ENCODE data around the gene NPAS4.

NPAS4 gene

DNA sequence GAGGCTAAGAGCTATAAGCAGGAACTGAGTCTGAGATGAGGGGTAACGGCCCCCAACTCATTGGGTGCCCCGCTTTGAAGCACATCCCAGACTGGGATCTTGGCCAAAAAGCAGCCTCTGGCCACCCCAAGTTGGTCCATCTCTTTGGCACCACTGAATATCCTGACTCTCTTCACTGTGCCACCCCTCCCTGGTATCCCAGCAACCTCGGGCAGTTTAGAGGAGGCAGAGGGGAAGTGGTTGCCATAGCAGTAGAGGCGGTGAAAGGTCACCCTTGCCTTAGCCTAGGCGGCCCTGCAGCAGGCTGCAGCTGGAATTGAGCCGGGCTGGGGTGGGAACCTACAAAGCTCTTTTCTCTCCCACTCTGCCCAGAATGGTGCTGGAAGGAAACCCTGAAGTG, 46.9 kb downstream of the NPAS4 start:
- 81 to 87% methylated on average over 4 to 5 of the region's 6 CpGs for WGBS, 2 experiments (ENCODE audit: insufficient coverage in 2 of 2)
- Histone ChIP-seq H3K36me3 (ENCODE audit: control insufficient read depth, insufficient read depth, low read length) (peaks cover 9% of the 10 kb centered on the region), H3K4me1 (ENCODE audit: control insufficient read depth, insufficient read depth, low read length, poor library complexity, severe bottlenecking) (peaks cover 8% of the 10 kb centered on the region), H3K9me3 (ENCODE audit: control insufficient read depth, low read length) (peaks cover 4% of the 10 kb centered on the region), H3K4me3 (ENCODE audit: extremely low read depth, insufficient read depth, low read length, poor library complexity, severe bottlenecking) (peak overlapping the region; percentile 59), H3K27ac (ENCODE audit: low read depth, low read length, severe bottlenecking) (no peak overlapping the region)

DNA sequence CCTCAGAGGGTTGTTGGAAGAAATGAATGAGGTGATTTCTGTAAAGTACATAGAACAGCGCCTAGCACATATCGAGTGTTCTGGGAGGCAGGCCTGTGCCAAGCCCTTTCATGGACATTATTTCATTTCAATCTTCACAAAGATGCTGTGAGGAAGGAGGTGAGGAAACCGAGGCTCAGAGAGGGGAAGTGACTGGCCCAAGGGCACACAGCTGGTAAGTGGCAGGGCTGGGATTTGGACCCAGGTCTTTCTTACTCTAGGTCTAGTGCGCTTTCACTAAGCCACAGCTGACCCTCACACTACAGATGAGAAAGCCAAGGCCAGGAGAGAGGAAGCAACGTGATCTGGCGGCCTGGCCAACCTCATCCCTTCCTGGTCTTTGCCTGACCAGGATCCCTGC, 47.9 kb downstream of the NPAS4 start:
- 100% methylated on average over 2 to 4 of the region's 6 CpGs for WGBS, 2 experiments (ENCODE audit: insufficient coverage in 2 of 2)

DNA sequence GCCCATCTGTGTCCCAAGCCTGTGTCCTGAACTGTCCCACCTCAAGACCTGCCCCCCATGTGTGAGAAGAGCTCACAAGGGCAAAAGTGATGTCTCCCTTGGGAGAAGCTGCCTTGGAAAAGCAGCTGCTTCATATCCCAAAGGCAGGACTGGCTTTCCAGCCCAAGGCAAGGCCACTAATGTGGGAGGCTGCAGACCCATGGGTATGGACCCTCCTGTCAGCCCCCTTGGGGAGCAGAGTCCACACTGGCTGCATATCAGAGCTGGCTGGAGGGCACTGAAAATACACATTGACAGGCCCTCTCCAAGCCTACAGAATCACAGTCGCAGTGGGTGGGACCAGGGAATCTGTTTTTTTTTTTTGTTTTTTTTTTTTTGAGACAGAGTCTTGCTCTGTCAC, 48.6 kb downstream of the NPAS4 start:
- WGBS, 2 experiments (ENCODE audit: insufficient coverage in 2 of 2) = no CpG with 5 or more reads among the region's 1 CpG
- no peak overlapping the region for H3K4me3 ChIP-seq (ENCODE audit: extremely low read depth, insufficient read depth, low read length, poor library complexity, severe bottlenecking)
- peaks cover 15% of the 10 kb centered on the region for H3K36me3 ChIP-seq (ENCODE audit: control insufficient read depth, insufficient read depth, low read length)
- no peak overlapping the region for H3K27ac ChIP-seq (ENCODE audit: low read depth, low read length, severe bottlenecking)
- peaks cover 8% of the 10 kb centered on the region for H3K4me1 ChIP-seq (ENCODE audit: control insufficient read depth, insufficient read depth, low read length, poor library complexity, severe bottlenecking)
- no peaks in the 10 kb centered on the region for H3K9me3 ChIP-seq (ENCODE audit: control insufficient read depth, low read length)

More for the DNA sequence above, 47.9 kb downstream of the NPAS4 start:
- Histone ChIP-seq H3K36me3 (ENCODE audit: control insufficient read depth, insufficient read depth, low read length) (peaks cover 12% of the 10 kb centered on the region), H3K4me1 (ENCODE audit: control insufficient read depth, insufficient read depth, low read length, poor library complexity, severe bottlenecking) (peaks cover 8% of the 10 kb centered on the region), H3K9me3 (ENCODE audit: control insufficient read depth, low read length) (no peaks in the 10 kb centered on the region), H3K4me3 (ENCODE audit: extremely low read depth, insufficient read depth, low read length, poor library complexity, severe bottlenecking) (no peak overlapping the region), H3K27ac (ENCODE audit: low read depth, low read length, severe bottlenecking) (no peak overlapping the region)

DNA sequence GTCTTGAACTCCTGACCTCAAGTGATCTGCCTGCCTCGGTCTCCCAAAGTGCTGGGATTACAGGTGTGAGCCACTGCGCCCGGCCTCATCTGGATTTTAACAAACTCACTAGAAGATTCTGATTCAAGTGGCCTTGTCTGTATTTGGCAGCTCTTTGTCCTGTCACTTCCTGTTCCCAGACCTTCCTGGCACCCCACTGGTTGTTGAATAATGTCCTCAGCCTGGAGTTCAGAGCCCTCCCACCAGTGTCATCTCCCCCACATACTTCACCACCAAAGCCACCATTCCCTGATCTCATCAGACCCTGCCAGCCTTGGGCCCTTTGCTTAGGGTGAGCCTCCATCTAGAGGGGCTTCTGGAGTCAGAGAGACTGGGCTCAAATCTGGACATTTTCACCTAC, 49.2 kb downstream of the NPAS4 start:
- WGBS, 2 experiments (ENCODE audit: insufficient coverage in 2 of 2) = 82 to 84% methylated on average over 3 of the region's 3 CpGs
- no peak overlapping the region for H3K4me3 ChIP-seq (ENCODE audit: extremely low read depth, insufficient read depth, low read length, poor library complexity, severe bottlenecking)
- H3K4me1 ChIP-seq (ENCODE audit: control insufficient read depth, insufficient read depth, low read length, poor library complexity, severe bottlenecking) = peaks cover 8% of the 10 kb centered on the region
- H3K9me3 ChIP-seq (ENCODE audit: control insufficient read depth, low read length) = no peaks in the 10 kb centered on the region
- peaks cover 16% of the 10 kb centered on the region for H3K36me3 ChIP-seq (ENCODE audit: control insufficient read depth, insufficient read depth, low read length)
- no peak overlapping the region for H3K27ac ChIP-seq (ENCODE audit: low read depth, low read length, severe bottlenecking)

DNA sequence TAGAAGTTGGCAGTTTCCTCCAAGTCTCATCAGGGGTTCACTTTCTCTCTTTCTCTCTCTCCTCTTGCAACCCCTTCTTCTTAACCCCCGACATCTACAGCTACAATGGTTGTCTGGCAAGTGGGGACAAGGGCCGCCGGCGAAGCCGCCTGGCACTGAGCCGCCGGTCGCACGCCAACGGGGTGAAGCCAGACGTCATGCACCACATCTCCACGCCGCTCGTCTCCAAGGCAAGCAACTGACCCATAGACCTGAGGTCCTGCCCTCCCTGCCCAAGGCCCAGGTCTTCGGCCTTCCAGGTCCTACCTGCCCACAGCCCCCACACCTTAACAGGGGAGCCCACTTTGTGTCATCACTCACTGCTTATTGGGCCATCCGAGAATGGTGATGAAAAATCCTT, 50.3 kb downstream of the NPAS4 start:
- no peak overlapping the region for H3K4me3 ChIP-seq (ENCODE audit: extremely low read depth, insufficient read depth, low read length, poor library complexity, severe bottlenecking)
- H3K36me3 ChIP-seq (ENCODE audit: control insufficient read depth, insufficient read depth, low read length) = peaks cover 20% of the 10 kb centered on the region
- 94% methylated on average over 16 of the region's 16 CpGs for WGBS, 2 experiments (ENCODE audit: insufficient coverage in 2 of 2)
- H3K27ac ChIP-seq (ENCODE audit: low read depth, low read length, severe bottlenecking) = no peak overlapping the region
- peaks cover 8% of the 10 kb centered on the region for H3K4me1 ChIP-seq (ENCODE audit: control insufficient read depth, insufficient read depth, low read length, poor library complexity, severe bottlenecking)
- H3K9me3 ChIP-seq (ENCODE audit: control insufficient read depth, low read length) = no peaks in the 10 kb centered on the region

DNA sequence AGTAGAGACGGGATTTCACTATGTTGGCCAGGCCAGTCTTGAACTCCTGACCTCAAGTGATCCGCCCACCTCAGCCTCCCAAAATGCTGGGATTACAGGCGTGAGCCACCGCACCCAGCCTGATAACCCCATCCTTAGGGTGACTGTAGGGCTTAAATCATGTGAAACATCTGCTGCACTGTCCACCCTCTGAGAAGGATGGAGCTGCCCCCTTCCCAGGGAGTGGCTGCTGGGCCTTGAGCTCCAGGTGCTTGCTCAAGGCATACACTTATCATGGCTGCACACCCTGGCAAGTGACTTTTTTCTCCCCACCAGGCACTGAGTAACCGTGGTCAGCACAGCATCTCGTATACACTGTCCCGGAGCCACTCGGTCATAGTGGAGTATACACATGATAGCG, 51.2 kb downstream of the NPAS4 start:
- Histone ChIP-seq H3K4me1 (ENCODE audit: control insufficient read depth, insufficient read depth, low read length, poor library complexity, severe bottlenecking) (peaks cover 8% of the 10 kb centered on the region), H3K27ac (ENCODE audit: low read depth, low read length, severe bottlenecking) (no peak overlapping the region), H3K36me3 (ENCODE audit: control insufficient read depth, insufficient read depth, low read length) (peaks cover 23% of the 10 kb centered on the region), H3K4me3 (ENCODE audit: extremely low read depth, insufficient read depth, low read length, poor library complexity, severe bottlenecking) (no peak overlapping the region), H3K9me3 (ENCODE audit: control insufficient read depth, low read length) (no peaks in the 10 kb centered on the region)
- 96 to 100% methylated on average over 6 to 8 of the region's 9 CpGs for WGBS, 2 experiments (ENCODE audit: insufficient coverage in 2 of 2)

DNA sequence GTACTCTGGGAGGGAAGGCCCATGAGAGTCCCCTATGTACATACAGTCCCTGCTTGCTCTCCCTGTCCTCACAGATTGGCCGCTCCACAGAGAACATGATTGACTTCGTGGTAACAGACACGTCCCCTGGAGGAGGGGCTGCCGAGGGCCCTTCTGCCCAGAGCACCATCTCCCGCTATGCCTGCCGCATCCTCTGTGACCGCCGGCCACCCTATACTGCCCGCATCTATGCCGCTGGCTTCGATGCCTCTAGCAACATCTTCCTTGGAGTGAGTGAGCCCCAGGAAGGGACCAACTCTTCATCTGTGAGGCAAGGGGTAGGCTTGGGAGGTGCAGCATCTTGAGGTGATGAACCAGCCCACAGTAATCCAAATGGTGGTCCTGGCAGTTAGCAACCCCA, 52.3 kb downstream of the NPAS4 start:
- Histone ChIP-seq H3K4me1 (ENCODE audit: control insufficient read depth, insufficient read depth, low read length, poor library complexity, severe bottlenecking) (no peaks in the 10 kb centered on the region), H3K27ac (ENCODE audit: low read depth, low read length, severe bottlenecking) (no peak overlapping the region), H3K36me3 (ENCODE audit: control insufficient read depth, insufficient read depth, low read length) (peaks cover 23% of the 10 kb centered on the region), H3K4me3 (ENCODE audit: extremely low read depth, insufficient read depth, low read length, poor library complexity, severe bottlenecking) (no peak overlapping the region), H3K9me3 (ENCODE audit: control insufficient read depth, low read length) (no peaks in the 10 kb centered on the region)
- 89 to 94% methylated on average over 11 of the region's 11 CpGs for WGBS, 2 experiments (ENCODE audit: insufficient coverage in 2 of 2)

DNA sequence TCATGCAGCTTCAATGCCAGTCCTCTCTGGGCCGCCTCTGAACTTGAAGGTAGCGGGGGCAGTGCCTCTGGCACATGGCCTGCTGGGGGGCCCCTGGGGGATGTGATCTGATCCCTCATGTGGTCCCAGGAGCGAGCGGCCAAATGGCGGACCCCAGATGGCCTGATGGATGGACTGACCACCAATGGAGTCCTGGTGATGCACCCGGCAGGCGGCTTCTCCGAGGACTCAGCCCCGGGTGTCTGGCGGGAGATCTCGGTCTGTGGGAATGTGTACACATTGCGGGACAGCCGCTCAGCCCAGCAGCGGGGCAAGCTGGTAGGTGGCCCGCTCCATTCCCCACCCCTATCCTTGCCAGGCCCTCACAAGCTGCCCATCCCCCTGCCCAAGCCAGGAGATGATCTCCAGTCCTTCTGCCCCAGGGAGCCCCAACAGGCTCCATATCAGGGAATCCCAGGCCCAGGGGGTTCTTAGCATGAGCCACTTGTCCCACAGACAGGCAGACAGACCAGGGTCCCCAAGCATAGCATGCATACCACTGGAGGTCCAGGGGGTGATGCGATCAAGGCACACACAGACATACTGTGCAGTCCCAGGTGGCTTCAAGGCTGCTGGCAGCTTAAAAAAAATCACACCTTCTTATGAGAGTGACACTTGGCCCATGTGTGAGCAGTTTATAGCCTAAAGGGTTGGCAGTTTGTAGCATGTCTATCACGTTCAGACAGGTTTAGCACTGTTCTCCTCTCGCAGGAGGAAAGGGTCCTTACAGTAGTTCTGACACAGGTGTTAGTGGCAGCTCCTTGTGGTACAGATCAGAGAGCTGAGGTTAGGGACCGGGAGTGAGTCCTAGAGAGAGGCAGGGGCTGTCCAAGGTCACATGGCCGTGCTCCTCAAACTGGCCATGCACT, 53.0 kb downstream of the NPAS4 start:
- Histone ChIP-seq H3K4me1 (ENCODE audit: control insufficient read depth, insufficient read depth, low read length, poor library complexity, severe bottlenecking) (no peaks in the 10 kb centered on the region), H3K4me3 (ENCODE audit: extremely low read depth, insufficient read depth, low read length, poor library complexity, severe bottlenecking) (no peak overlapping the region), H3K36me3 (ENCODE audit: control insufficient read depth, insufficient read depth, low read length) (peaks cover 23% of the 10 kb centered on the region), H3K9me3 (ENCODE audit: control insufficient read depth, low read length) (no peaks in the 10 kb centered on the region), H3K27ac (ENCODE audit: low read depth, low read length, severe bottlenecking) (no peak overlapping the region)
- WGBS, 2 experiments (ENCODE audit: insufficient coverage in 2 of 2) = 88 to 92% methylated on average over 19 to 20 of the region's 20 CpGs

DNA sequence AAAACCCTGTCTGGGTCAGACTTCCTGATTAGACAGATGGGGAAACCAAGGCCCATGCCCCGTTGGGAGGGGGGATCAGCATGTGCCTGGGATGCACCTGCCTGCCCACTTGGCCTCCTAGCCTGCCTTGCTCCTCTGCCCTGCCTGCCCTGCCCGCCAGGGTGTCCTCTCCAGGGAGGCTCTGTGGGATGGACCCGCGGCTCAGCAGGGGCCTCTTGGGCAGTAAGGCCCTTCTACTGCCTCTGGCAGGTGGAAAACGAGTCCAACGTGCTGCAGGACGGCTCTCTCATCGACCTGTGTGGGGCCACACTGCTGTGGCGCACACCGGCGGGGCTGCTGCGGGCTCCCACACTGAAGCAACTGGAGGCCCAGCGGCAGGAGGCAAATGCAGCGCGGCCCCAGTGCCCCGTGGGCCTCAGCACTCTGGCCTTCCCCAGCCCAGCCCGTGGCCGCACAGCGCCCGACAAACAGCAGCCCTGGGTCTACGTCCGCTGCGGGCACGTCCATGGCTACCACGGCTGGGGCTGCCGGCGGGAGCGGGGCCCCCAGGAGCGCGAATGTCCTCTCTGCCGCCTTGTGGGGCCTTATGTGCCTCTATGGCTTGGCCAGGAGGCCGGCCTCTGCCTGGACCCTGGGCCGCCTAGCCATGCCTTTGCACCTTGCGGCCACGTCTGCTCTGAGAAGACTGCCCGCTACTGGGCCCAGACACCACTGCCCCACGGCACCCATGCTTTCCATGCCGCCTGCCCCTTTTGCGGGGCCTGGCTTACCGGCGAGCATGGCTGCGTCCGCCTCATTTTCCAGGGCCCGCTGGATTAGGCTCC, 54.7 kb downstream of the NPAS4 start:
- Histone ChIP-seq H3K27ac (ENCODE audit: low read depth, low read length, severe bottlenecking) (no peak overlapping the region), H3K36me3 (ENCODE audit: control insufficient read depth, insufficient read depth, low read length) (peaks cover 23% of the 10 kb centered on the region), H3K4me3 (ENCODE audit: extremely low read depth, insufficient read depth, low read length, poor library complexity, severe bottlenecking) (no peak overlapping the region), H3K4me1 (ENCODE audit: control insufficient read depth, insufficient read depth, low read length, poor library complexity, severe bottlenecking) (no peaks in the 10 kb centered on the region), H3K9me3 (ENCODE audit: control insufficient read depth, low read length) (no peaks in the 10 kb centered on the region)
- WGBS, 2 experiments (ENCODE audit: insufficient coverage in 2 of 2) = 94 to 96% methylated on average over 36 to 44 of the region's 44 CpGs

All from mesodermal cell (in vitro differentiated cells).